C1 segment of cervical spinal cord (tissue), 14 donors: Measurements from ENCODE around the gene LRRC4C.

Experiments
- DNase-seq, 14 donors: peaks; one replicate each; lab custom pipeline; 2025; lab: John Stamatoyannopoulos, UW

Gene LRRC4C

DNA sequence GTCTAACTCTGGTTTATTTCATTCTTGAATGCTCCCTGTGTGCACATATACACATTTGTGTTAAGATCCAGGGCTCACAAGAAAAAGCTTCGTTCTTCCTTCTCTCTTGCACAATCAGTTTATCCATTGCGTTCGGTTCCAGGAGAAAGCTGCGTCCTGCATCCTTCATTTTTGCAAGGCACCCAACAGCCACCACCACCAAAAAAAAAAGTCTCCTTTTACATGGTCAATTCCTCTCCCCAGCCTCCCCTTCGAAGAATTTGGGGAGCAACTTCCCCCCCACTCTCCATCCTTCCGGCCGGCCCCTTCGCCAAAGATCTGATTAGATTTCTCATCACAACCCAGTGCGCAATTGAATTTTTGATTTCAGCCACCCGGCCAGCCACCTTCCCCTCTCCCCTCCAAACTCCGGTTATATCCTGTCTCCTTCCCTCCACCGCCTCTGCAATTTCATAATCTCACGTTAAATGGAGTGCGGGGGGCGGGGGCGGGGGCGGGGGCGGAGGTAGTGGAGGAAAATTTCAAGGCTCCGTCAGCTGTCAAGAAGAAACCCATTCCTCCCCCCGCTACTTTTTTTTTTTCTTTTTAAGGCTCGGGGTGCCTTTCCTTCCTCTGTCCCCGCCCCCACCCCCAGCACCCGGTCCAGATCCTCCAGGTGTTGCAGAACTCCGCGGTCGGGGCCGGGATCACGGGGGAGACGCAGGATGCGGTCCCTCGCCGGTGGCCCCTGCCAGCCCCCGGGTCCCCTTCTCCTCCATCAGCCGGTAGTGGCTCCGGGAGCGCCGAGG, 1166.5 kb downstream of the LRRC4C start:
- DNase-seq, result peak in 6 of 14 donors; percentile 7 to 54 (median 42)

- DNase-seq, result peak in 6 of 14 donors; percentile 12 to 70 (median 30)
Observed at GRCh38 chr11:40291741-40292140, 1167.7 kb downstream of the LRRC4C start.

DNA sequence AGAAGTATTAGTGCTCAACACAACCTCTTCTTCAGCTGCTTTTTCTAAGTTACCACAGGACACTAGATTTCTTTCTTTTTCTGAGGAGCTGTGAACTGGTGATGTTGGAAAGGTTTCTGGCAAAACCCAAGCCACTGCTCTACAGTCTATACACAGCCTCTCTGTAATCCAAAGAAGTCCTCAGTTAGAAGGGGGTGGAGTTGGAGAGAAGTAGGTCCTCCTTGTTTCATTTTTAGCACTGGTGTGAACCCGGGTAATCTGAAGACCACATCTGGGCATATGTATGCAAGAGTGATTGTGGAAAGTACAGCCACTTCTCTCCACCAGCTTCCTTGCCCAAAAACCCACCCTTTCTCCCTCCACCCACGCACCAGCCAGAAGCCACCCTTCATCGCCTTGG, 1168.1 kb downstream of the LRRC4C start:
- DNase-seq, result peak in 4 of 14 donors; percentile 15 to 55 (median 40)

- DNase-seq, result peak in 1 of 14 donors; percentile 47
Observed at GRCh38 chr11:40290171-40290631, 1169.3 kb downstream of the LRRC4C start.

- DNase-seq, result peak in 1 of 14 donors; percentile 34
Observed at GRCh38 chr11:40289370-40289769, 1170.1 kb downstream of the LRRC4C start.

GRCh38 chr11:40287916-40288803, 1171.3 kb downstream of the LRRC4C start:
- DNase-seq, result no peak

DNA sequence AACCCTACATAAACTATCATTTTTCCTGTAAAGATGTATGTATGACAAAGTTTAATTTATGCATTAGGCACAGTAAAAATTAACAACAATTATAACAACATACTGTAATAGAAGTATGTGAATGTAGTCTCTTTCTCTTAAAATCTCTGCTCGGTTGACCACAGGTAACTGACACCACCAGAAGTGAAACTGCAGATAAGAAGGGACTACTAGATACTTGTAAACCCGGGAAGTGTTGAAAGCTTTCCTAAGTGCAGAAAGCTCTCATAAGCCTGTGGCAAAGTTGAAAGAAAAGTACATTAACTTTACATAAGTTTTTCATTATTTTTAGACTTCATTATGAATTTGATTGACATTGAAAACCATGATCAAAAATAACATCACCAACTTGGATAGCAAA, 1173.3 kb downstream of the LRRC4C start:
- DNase-seq, result no peak

GRCh38 chr11:40285558-40285957, 1173.9 kb downstream of the LRRC4C start:
- DNase-seq, result no peak

GRCh38 chr11:40281052-40281580, 1178.3 kb downstream of the LRRC4C start:
- DNase-seq, result peak in 3 of 14 donors; percentile 53 to 63 (median 54)

DNA sequence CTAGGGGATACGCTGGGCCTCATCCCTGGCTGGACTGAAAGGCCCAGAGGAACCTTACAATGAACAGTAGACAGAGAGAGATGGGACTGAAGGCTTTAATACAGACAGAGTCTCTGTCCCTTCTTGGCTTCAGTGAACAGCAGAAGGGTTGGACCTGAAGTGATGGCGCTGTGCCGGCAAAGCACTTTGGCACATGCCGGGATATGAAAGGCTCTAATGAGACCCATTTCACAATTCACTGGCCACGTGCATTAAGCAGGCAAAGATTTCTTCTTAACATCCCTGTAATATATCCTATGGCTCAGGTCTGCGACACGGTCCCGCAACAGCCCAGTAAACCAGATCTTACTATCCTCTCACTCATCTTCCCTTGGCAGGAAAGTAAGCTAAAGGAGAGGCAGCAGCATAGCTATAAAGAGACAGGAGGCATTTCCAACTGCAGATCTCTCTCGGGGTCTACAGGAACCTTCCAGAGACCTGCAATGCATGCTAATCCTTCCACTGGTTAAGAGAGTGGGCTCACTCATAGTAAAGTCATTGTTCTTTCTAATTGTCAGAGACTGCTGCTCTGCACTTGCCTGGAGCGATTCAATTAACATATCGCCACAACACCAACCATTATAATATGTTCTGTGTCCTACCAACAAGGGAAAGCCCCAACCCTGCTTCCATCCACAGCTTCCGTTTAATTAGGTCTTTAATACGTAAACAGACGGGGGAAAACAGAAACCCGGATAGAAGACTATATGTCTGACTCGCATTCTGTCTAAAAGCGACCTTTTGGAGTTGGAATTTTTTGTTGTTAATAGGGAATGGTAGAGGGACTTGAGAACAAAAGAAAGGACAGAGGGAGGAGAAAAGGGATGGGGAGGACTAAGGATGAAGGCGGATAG, 1179.0 kb downstream of the LRRC4C start:
- peak in 12 of 14 donors; percentile 14 to 72 (median 40) for DNase-seq

DNA sequence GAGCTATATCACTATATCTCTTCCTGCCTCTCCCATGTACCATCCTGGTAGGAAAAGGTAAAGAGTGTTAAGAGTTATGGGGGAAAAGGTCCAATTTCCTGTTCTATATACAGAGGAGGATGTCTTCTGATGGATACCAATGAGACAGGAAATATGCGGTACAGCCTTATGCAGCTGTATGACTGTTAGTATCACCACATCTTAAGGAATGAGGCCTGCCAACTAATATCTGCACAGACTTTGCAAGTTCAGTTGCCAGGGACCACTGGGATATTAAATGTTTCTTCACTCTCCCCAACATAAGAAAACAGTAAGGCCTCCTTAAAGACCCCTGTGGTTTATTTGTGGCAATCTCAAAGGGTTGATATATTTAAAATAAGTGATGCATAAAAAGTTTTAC, 1182.5 kb downstream of the LRRC4C start:
- DNase-seq, result no peak

GRCh38 chr11:40274017-40274416, 1185.4 kb downstream of the LRRC4C start:
- peak in 1 of 14 donors; percentile 4 for DNase-seq

- DNase-seq, result no peak
Observed at GRCh38 chr11:40273192-40273732, 1186.2 kb downstream of the LRRC4C start.

GRCh38 chr11:40271361-40271760, 1188.1 kb downstream of the LRRC4C start:
- no peak for DNase-seq

GRCh38 chr11:40269865-40270264, 1189.6 kb downstream of the LRRC4C start:
- DNase-seq, result no peak

DNA sequence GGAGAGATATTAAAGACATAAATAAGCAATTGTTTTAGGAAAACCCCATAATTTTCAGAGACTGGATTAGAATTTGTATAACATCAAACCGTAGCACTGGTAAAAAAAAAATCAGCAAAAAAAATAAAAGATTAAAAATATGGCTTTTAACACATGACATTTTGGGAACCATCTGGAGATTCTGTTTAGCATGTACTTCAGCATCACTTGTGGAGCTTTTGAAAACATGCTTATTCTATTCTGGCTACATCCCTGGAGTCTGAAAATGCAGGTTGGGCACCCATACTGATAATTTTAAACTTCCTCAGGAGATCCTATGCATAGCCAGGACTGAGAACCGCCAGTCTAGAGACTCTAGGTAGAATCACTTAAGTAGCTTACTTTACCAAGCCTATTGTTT, 1190.9 kb downstream of the LRRC4C start:
- DNase-seq, result no peak

DNA sequence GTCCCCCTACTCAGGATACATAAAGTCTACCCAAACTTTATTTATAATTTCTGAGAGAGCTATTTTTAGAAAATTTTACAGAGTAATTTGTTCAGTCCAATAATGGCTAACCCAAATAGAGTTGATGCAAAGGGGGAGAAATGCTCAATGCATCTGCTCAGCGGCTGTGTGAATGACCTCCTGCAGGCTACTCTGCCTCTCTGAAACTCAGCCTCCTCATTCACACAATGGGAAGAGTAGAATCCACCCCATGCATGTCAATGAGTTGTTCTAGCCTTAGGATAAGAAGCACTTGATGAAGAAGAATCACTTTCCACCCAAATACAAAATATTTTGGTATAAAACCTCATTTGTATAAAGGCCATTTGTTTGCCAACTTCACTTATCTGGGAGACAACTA, 1204.0 kb downstream of the LRRC4C start:
- DNase-seq, result no peak

DNA sequence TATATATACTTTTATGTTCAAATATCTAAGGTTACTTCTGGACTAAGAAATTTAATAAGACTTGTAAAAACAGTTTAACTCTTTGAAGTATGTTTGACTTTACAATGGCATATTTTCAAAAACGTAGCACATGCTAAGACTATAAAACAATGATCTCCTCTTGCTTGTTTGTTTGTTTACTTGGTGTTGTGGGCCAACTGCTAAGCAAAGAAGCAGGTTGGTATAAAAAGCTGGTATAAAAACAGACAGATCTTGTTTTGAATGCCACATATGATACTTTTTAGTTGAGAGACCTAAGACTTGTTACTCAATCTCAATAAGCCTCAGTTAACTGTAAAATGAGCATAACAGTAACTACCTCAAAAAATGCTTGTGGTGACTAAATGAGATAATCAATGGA, 1206.3 kb downstream of the LRRC4C start:
- no peak for DNase-seq

GRCh38 chr11:40252236-40252635, 1207.2 kb downstream of the LRRC4C start:
- DNase-seq, result no peak

DNA sequence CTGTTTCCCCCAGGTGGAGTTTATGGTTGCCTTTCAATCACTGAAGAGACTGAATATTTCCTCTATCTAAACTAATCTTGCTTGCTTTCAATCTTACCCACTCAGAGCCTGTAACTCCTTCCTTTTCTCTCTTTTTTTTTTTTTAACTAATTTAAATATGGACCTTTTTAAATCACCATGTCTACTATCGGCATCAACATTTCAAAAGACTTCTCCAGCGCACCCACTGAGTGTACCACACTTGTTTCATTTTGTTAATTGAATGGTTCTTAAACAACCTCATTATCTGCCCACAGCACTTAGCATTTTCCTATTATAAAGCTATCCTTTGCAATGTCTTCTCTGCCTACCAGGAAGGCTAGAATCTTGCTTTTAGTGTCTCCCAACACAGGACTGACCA, 1212.5 kb downstream of the LRRC4C start:
- DNase-seq, result no peak
